HepG2 (cell line): Measurements from ENCODE around the gene KDM3B. TPM values are rescaled to one million over a fixed set of nuclear protein-coding genes. Genes with fewer than 3 reads are reported as not detected.
A peak's percentile ranks its signal among the peaks of the same experiment; 100 is the strongest.

Source experiments
- ATF2 ChIP-seq: sonication (generic); formaldehyde crosslinking; IDR thresholded peaks from 2 replicates; pipeline ENCODE4 v1.4.0; 2020; ENCODE audit warnings: missing genetic modification reagents
- ATF7-NPFF ChIP-seq: sonication (generic); formaldehyde crosslinking; IDR thresholded peaks from 2 replicates; pipeline ENCODE4 v1.8.1; 2023; ENCODE audit warnings: mild to moderate bottlenecking, low read depth, missing genetic modification reagents, moderate library complexity
- ETV5 ChIP-seq: IDR thresholded peaks from 2 replicates; pipeline ENCODE4 v1.6.1; 2018; ENCODE audit warnings: missing biosample characterization, missing genetic modification reagents, inconsistent platforms, borderline replicate concordance
- HNF1A ChIP-seq, 2 experiments: sonication (generic) in 1 of 2; formaldehyde crosslinking in 1 of 2; IDR thresholded peaks; 2 replicates each; pipeline versions ENCODE4 v1.4.0 to v1.6.1; 2016 to 2020; ENCODE audit warnings: borderline replicate concordance in 1 of 2, low read depth in 1 of 2, mild to moderate bottlenecking in 1 of 2, missing genetic modification reagents in 1 of 2
- IRF2 ChIP-seq: IDR thresholded peaks from 2 replicates; pipeline ENCODE4 v1.6.1; 2018; ENCODE audit warnings: missing genetic modification reagents, missing compliant biosample characterization
- KAT8 ChIP-seq: IDR thresholded peaks from 2 replicates; pipeline ENCODE4 v1.6.1; 2016; ENCODE audit warnings: missing genetic modification reagents, missing compliant biosample characterization
- MYC ChIP-seq: sonication (generic); formaldehyde crosslinking; IDR thresholded peaks from 2 replicates; pipeline ENCODE4 v1.9.0; 2021; ENCODE audit warnings: missing genetic modification reagents, borderline replicate concordance
- NAIF1 ChIP-seq: sonication (generic); formaldehyde crosslinking; IDR thresholded peaks from 2 replicates; pipeline ENCODE4 v1.5.0; 2020; ENCODE audit warnings: mild to moderate bottlenecking, missing genetic modification reagents, borderline replicate concordance
- RBM39 ChIP-seq: fragments of 200-400 bp; formaldehyde crosslinking; IDR thresholded peaks from one replicate; pipeline ENCODE4 v1.6.1; 2018; ENCODE audit warnings: antibody characterized with exemption, mild to moderate bottlenecking, low read depth, low read length; ENCODE audit not compliant: poor library complexity, severe bottlenecking
- RELA ChIP-seq: sonication (generic); formaldehyde crosslinking; IDR thresholded peaks from 2 replicates; pipeline ENCODE4 v1.4.0; 2020; ENCODE audit warnings: missing genetic modification reagents
- SAFB2 ChIP-seq: sonication (generic); formaldehyde crosslinking; IDR thresholded peaks from 2 replicates; pipeline ENCODE4 v1.5.1; 2020; ENCODE audit warnings: missing genetic modification reagents, low read depth, mild to moderate bottlenecking, borderline replicate concordance
- SIN3A ChIP-seq: IDR thresholded peaks from 2 replicates; pipeline ENCODE4 v1.6.1; 2011; ENCODE audit warnings: low read depth, mild to moderate bottlenecking, control low read depth, low read length, borderline replicate concordance
- STAG1 ChIP-seq: sonication (generic); formaldehyde crosslinking; IDR thresholded peaks from 2 replicates; pipeline ENCODE4 v1.4.0; 2020; ENCODE audit warnings: missing genetic modification reagents
- ZNF224 ChIP-seq: sonication (generic); formaldehyde crosslinking; IDR thresholded peaks from 2 replicates; pipeline ENCODE4 v1.5.0; 2020; ENCODE audit warnings: mild to moderate bottlenecking, missing genetic modification reagents
- ZNF44 ChIP-seq: sonication (generic); formaldehyde crosslinking; IDR thresholded peaks from 2 replicates; pipeline ENCODE4 v1.5.1; 2020; ENCODE audit warnings: mild to moderate bottlenecking, missing genetic modification reagents
- ZNF746 ChIP-seq: sonication (generic); formaldehyde crosslinking; IDR thresholded peaks from 2 replicates; pipeline ENCODE4 v1.8.0; 2022; ENCODE audit warnings: mild to moderate bottlenecking, missing genetic modification reagents
- polyA plus RNA-seq, 8 experiments: library from polyadenylated mRNA; depleted of rRNA in 3 of 8; stranded (reverse) in 7 of 8; unstranded in 1 of 8; fragments of >200 nt; fragmentation: Illumina TruSeq in 4 of 8; extraction: Trizol in 4 of 8; gene quantifications; 2 replicates each; pipeline versions ENCODE4 v1.2.1 to v1.2.3, GENCODE V29; 2011 to 2016; ENCODE audit warnings: low read depth in 4 of 8, missing spikeins in 1 of 8, mixed read lengths in 1 of 8; ENCODE audit not compliant: insufficient read depth in 1 of 8
- total RNA-seq, 5 experiments: library from RNA; depleted of rRNA; stranded (reverse); fragments of >200 nt; fragmentation: Illumina TruSeq; extraction: Trizol; gene quantifications; 2 replicates each; pipeline ENCODE4 v1.2.3, GENCODE V29; 2016; ENCODE audit warnings: low read depth in 1 of 5
- TF ChIP-seq, protein P1 (sequence below): IDR thresholded peaks from 2 replicates; pipeline ENCODE4 v1.6.1; 2016; ENCODE audit warnings: missing biosample characterization, missing genetic modification reagents, low read depth
- TF ChIP-seq, protein P2 (sequence below): sonication (generic); formaldehyde crosslinking; IDR thresholded peaks from 2 replicates; pipeline ENCODE4 v1.4.0; 2020; ENCODE audit warnings: missing genetic modification reagents, low read depth, mild to moderate bottlenecking, borderline replicate concordance

The KDM3B gene
- total and polyA plus RNA-seq, 2 of the 13 experiments (the other 11 are each of a cell fraction or from before 2014, with no cell fraction given) = 19.7 to 34.3 TPM

DNA sequence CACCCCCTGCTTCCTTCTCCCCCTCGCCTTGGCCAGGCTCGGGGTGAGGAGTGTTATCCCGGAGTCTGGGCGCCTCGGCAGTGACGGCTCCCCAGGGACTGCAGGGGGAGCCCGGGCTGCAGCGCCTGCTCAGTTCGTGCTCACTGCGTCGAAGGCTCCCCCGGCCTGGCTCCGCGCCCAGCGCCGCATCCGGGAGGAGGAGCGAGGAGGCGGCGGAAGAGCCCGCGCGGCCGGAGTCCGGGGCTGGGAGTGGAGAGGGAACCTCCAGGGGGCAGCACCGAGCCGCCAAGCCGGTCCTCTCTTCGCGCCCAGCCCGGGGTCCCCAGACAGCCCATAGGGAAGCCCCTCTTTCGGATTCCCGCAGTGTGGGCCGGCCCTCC, 111.5 kb downstream of the KDM3B start (continued):
- no peak for TF ChIP-seq HNF1A (IDR thresholded peaks at IDR 0.05; ENCODE audit: low read depth)
- TF ChIP-seq HNF1A (CRISPR knock-in tag; IDR thresholded peaks at IDR 0.05; ENCODE audit: borderline replicate concordance) = peak; percentile 57; the same call in 1 of the 2 replicates
- TF ChIP-seq RELA = no peak
- peak; percentile 40 for TF ChIP-seq ATF7-NPFF (CRISPR knock-in tag)
- TF ChIP-seq ZNF746 = no peak
- peak; percentile 68; the same call in 1 of the 2 replicates for TF ChIP-seq IRF2 (CRISPR knock-in tag)
- TF ChIP-seq KAT8 = peak; percentile 82
- no peak for TF ChIP-seq ZNF224 (CRISPR knock-in tag)
- TF ChIP-seq MYC (CRISPR knock-in tag) = peak; percentile 69; the same call in 1 of the 2 replicates
- TF ChIP-seq RBM39 = peak; percentile 82
- TF ChIP-seq, protein P1, sequence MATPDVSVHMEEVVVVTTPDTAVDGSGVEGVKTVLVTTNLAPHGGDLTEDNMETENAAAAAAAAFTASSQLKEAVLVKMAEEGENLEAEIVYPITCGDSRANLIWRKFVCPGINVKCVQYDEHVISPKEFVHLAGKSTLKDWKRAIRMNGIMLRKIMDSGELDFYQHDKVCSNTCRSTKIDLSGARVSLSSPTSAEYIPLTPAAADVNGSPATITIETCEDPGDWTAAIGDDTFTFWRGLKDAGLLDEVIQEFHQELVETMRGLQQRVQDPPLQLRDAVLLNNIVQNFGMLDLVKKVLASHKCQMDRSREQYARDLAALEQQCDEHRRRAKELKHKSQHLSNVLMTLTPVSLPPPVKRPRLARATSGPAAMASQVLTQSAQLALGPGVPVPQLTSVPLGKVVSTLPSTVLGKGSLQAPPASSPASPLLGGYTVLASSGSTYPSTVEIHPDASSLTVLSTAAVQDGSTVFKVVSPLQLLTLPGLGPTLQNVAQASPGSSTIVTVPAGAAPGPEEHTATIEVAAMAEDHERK = no peak
- TF ChIP-seq, protein P2, sequence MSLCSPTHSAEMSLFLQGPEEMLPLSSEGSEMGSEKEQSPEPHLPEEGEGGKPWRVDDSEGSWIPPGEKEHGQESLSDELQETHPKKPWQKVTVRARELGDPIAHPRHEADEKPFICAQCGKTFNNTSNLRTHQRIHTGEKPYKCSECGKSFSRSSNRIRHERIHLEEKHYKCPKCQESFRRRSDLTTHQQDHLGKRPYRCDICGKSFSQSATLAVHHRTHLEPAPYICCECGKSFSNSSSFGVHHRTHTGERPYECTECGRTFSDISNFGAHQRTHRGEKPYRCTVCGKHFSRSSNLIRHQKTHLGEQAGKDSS (CRISPR knock-in tag) = peak; percentile 76; the same call in 1 of the 2 replicates
- 0 out of 2 replicates have a peak, but pooled peaks have one; percentile 32 for TF ChIP-seq ATF2
- peak; percentile 72 for TF ChIP-seq STAG1 (CRISPR knock-in tag)
- peak; percentile 83; the same call in 1 of the 2 replicates for TF ChIP-seq NAIF1 (CRISPR knock-in tag)
- no peak for TF ChIP-seq SAFB2 (CRISPR knock-in tag)
- no peak for TF ChIP-seq SIN3A
- no peak for TF ChIP-seq ZNF44
- peak; percentile 97 for TF ChIP-seq ETV5 (CRISPR knock-in tag)
